Stomach (tissue), 4 donors: Measurements from ENCODE around the gene METAP1.

Experiments
- CTCF ChIP-seq, 7 experiments: fragments of 450-650 bp in 4 of 7; fragments of 200-600 bp in 3 of 7; sonication (generic) in 3 of 7; IDR thresholded peaks; one replicate each; pipeline ENCODE4 v1.5.1; 2016 to 2019; ENCODE audit warnings: antibody characterized with exemption in 7 of 7, control low read depth in 2 of 7, mild to moderate bottlenecking in 1 of 7
- POLR2AphosphoS5 ChIP-seq, 3 donors: sonication (generic); formaldehyde crosslinking; IDR thresholded peaks; one replicate each; pipeline ENCODE4 v1.6.1; 2016; ENCODE audit warnings: antibody characterized with exemption in 3 of 3

- TF ChIP-seq POLR2AphosphoS5 (IDR thresholded peaks at IDR 0.05) (no peak), CTCF (IDR thresholded peaks at IDR 0.05) (no peak)
Measured at GRCh38 chr4:99043346-99043745, 47.8 kb downstream of the METAP1 start.
